RPMI7951 (cell line): ENCODE results near the gene DCTN3. TPM values are rescaled to one million over a fixed set of nuclear protein-coding genes. Genes with fewer than 3 reads are reported as not detected.

ENCODE experiments used
- DNase-seq: peaks from one replicate; pipeline ENCODE4 v3.0.0-alpha.2; 2012; ENCODE audit warnings: low read depth
- total RNA-seq: library from RNA; depleted of rRNA; stranded (reverse); fragments of >200 nt; shearing (Covaris generic); gene quantifications from 2 replicates; pipeline ENCODE4 v1.2.3, GENCODE V29; 2014; rRNA removed

Gene DCTN3
- total RNA-seq, 1 experiment from 2014 or later, result 217 TPM

DNA sequence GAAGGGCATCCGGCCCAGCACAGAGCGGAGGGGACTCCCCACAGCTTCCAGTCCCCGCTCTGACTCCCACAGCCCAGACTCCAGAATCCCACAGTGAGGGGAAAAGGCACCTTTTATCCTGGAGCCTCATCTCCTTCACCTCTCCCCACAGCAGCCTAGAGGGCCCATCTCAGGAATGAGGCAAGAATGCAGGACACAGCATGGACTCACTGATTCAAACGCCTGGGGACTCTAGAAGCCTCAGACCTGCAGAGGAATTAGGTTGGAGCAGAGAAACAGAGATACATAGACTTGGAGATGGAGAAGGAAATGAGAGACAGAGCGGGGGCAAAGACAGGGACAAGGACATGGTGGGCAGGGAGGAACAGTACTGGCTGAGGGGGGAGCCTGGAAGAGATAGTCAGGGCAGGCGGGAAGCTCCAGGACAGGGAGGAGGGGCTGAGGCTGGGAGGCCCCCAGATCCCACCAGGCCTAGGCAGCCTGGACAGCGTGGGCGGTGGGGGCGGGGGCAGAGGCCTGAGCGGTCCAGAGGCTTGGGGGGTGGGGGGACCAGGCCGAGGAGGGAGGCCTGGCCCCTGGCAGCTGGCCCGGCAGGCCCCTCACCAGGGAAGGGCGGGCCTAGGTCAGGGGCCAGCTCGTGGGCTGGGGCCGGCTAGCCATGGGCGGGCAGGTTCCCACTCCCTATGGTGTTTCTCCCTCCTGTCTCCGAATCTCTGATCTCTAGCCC is 46.5 kb downstream of the DCTN3 start:
- DNase-seq, result no peak

DNA sequence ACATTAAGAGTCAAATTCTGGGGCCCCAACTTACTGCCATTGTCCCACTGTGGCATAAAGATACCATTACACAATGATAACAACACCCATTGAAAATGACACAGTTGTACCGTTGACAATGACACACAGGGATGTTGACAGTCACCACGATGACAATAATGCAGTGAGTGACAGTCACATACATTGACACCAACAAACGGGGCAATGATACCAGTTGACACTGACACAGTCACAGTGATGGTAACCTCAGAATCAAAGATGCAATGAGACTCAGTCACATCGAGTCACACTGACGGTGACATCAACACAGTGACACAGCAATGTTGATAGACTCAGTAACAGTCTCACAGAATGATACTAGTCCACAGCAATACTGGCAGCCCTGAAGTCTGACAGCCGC is 47.7 kb downstream of the DCTN3 start:
- DNase-seq, result no peak

DNA sequence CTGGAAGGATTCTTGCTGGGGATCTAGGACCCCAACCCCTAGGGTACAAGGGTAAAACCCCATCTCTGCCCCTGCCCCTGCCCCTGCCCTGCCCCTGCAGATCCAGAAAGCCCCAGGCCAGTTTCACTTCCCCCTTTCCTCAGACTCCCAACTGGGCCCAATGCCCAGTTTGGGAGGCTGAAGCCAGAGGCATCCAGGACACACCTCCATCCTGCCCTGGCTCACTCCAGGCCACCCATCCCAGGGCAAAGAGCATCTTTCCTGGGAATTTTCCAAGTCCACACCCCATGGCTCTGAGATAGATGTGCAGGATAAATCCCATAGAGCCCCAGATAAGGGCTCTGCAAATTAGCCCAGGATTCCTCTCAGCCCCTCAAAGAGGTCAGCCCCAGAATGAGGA is 48.2 kb downstream of the DCTN3 start:
- DNase-seq, result no peak

DNA sequence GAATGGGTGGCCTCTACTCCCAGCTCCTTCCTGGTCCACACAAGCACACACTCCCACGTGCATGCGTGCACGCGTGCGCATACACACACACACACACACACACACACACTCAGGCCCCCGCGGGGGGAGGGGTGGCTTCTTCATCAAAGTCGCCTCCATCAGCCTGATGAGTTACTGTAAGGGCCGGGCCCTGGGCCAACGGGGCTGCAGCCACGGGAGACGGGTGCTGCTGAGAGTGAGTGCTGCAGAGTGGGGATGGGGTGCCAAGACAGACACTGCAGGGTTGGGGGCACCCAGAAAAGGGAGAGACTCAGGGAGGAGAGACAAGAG is 48.8 kb downstream of the DCTN3 start:
- DNase-seq, result no peak

- no peak for DNase-seq
These were observed 49.4 kb downstream of the DCTN3 start for GRCh38 chr9:34570809-34571480.

DNA sequence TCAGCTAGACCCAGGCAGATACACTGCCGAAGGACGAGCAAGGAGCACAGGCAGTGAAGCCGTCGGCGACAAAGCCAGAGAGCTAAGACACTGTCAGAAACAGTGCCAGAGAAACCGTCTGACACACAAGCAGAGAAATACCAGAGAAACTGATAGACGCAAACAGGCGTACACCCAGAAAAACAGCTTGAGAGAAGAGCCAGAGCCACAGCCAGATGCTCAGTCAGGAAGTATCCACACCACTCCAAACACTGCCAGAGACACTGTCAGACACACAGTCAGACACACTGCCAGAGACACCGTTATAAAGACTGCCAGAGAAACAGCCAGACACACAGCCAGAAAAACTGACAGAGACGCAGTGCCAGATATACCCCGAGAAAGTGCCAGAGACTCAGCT is 49.9 kb downstream of the DCTN3 start:
- no peak for DNase-seq

- no peak for DNase-seq
These were observed 51.5 kb downstream of the DCTN3 start for GRCh38 chr9:34568774-34569173.

- no peak for DNase-seq
These were observed 52.2 kb downstream of the DCTN3 start for GRCh38 chr9:34568133-34568532.

DNA sequence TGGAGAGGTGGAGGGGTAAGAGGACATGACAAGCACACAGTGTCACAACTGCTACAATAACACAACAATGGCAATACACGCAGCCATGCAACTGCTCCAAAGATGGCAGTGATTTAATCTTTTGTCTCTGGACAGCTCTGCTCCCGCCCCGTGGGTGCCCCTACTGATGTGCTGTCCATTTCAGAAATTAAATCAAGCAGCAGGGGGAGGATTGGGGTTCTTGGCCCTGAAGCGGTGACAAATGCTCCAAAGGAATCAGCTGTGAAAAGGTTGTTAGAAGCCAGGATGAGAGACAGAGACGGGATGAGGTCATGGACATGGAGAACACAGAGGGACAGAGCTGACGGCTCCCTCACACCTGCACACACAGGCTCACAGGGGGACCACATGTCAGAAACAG is 53.3 kb downstream of the DCTN3 start:
- DNase-seq, result no peak

GRCh38 chr9:34566322-34566721 is 54.0 kb downstream of the DCTN3 start:
- DNase-seq, result no peak

GRCh38 chr9:34565856-34566255 is 54.4 kb downstream of the DCTN3 start:
- no peak for DNase-seq

DNA sequence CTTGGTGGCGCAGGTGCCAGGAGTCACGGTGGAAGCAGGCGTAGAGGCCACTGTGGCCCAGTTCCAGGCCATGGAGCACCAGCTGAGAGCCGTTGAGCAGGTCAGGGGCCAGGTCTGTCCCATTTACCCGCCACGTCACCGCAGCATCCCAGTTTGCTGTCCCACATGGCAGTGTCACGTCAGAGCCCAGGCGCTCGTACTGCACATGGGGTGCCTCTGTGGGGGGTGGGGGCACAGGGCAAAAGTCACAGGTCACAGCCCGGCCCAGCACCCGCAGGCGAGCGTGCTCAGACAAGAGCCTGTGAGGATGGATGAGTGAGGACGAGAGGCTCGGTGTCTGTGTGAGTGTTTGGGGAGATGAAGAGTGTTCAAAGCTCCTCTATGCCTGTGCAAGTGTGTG is 55.7 kb downstream of the DCTN3 start:
- DNase-seq, result no peak

Other genes with a start within 250 kb of the DCTN3 start
- 1.7 and 2.0 TPM in 2 replicates for gene MYORG, start 243.6 kb downstream of the DCTN3 start, total RNA-seq
- gene FAM219A, start 161.9 kb downstream of the DCTN3 start, total RNA-seq, result 10.7 and 11.2 TPM in 2 replicates
- not detected in 2 replicates for gene DNAI1, start 161.7 kb downstream of the DCTN3 start, total RNA-seq
- 0.29 and 0.48 TPM in 2 replicates for gene ENHO, start 97.5 kb downstream of the DCTN3 start, total RNA-seq
- not detected in 2 replicates for gene CNTFR, start 30.8 kb downstream of the DCTN3 start, total RNA-seq
- 27.6 and 37.6 TPM in 2 replicates for gene RPP25L, start 8.4 kb downstream of the DCTN3 start, total RNA-seq
- gene ARID3C, start 8.6 kb upstream of the DCTN3 start, total RNA-seq, result not detected in 2 replicates
- gene SIGMAR1, start 17.3 kb upstream of the DCTN3 start, total RNA-seq, result 69.6 and 93.2 TPM in 2 replicates
- gene GALT, start 26.2 kb upstream of the DCTN3 start, total RNA-seq, result 12.6 and 16.7 TPM in 2 replicates
- gene IL11RA, start 31.7 kb upstream of the DCTN3 start, total RNA-seq, result 0.59 and 0.72 TPM in 2 replicates
- gene CCL27, start 42.2 kb upstream of the DCTN3 start, total RNA-seq, result not detected in 2 replicates
- not detected in 2 replicates for gene CCL19, start 70.8 kb upstream of the DCTN3 start, total RNA-seq
- gene CCL21, start 89.6 kb upstream of the DCTN3 start, total RNA-seq, result not detected in 2 replicates